Activated CD4-positive, CD25-positive, alpha-beta regulatory T cell (primary cell): ENCODE data around the gene AGR3.

Source experiments
- DNase-seq, 4 experiments: peaks; one replicate each; lab custom pipeline; 2025; lab: John Stamatoyannopoulos, UW

The AGR3 gene

DNA sequence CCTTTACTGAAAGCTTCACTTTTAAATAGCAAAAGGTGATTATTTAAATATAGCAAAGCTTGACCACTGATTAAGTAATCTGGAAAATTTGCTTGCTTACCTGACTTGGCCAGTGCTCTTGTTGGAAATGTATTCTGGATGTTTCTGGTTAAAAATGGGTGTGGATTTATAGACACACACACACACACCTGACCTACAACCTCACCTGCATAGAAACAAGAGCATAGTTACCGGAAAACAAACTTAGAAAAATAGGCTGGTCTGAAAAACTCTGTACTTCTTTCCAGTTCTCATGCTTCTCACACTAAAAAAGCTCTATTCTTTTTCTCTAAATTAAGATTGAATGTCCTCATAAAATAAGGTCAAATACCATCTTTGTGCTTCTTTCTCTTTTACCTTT lies at the start of gene AGR3:
Gene AGR3 (minus strand): TSS at position 140 of the 400 bp plus-strand sequence. CDS start 3,365 bp downstream, outside the sequence.
- no peak for DNase-seq

DNA sequence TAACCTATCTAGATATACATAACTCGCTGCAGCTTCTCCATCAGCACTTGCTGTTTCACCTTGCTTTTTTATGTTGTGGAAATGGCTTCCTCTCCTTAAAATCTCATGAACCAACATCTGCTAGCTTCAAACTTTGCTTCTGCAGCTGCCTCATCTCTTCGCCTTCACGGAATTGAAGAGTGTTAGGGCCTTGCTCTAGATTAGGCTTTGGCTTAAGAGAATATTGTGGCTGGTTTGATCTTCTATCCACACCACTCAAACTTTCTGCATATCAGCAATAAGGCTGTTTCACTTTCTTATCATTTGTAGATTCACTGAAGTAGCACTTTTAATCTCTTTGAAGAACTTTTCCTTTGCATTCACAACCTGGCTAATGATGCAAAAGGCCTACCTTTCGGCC lies 49.2 kb upstream of the AGR3 start:
- no peak for DNase-seq

DNA sequence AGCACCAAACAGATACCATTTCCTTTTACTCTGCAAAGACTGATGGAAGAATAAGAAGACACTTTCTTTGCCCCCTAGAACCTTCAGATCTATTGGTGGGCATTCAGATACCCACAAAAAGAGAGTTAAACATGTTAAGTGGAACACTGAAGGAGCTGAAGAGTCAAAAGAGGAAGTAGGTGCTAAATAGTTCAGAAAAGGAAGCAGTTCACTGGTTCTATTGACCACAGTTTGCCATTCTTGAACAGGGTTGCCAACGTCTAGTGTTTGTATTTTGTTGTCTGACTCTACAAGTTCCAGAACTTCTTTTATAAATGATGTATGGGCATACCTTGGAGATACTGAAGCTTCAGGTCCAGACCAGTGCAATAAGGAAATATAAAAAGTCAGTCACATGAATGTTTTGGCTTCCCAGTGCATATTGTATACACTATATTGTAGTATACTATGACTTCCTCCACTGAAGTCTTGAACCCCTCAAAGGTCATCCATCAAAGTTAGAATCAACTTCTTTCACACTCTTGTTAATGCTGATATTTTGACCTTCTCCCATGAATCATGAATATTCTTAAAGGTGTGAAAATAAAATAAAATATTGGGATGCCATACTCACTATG lies 47.5 kb upstream of the AGR3 start:
- DNase-seq = no peak

DNA sequence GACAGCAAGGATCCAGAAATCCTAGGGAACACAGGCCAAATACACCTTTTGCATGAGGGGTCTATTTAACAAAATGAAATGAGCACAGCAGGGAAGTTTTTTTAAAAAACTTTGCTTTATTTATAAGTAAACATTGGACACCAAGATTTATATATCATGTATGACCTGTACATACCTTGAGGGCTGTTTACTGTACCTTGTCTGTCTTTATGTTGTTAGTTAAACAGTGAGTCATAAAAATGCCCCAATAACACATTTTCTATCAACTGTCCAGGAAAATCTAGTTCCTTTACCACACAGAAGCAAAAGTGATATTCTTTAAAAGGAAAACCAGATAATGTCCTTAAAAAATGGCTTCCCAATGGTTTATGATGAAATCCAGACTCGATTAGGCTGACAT lies 45.1 kb upstream of the AGR3 start:
- DNase-seq = no peak

DNA sequence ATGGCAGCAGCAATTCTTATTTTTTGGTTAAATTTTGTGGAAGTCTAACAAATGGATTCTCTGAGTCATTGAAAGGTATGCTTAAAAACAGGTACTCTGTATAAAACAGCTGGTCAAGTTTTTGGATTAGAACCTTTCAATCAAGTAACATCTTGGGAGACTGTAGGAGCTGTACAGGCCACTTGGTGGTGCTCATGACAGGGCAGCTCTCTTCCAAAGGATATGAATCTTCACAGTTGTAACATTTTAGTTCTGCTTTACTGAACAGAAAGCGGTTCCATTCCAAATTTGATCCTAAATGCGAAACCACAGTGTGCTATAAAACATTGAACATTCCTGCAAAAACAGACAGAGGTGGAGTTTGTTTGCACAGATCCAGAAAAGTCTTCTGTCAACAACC lies 44.5 kb upstream of the AGR3 start:
- DNase-seq = no peak

DNA sequence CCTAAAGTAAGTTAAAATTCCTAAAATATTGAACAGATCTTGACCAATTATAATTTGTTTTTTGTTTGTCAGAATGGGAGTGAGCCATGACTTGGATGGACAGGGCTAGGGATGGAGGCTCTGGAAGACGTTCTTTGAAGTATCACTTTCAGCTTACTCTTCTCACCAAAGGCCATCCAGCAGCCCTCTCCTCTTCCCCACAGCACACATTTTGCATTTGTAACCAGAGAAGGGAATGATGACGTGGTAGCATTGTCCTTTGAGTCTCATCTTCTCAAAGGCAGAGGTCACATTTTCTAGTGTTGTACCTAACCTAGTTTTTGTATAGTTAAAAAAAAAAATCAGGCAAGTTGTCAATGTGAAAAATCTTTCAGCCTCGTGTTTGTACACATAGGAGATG lies 43.8 kb upstream of the AGR3 start:
- DNase-seq = no peak

DNA sequence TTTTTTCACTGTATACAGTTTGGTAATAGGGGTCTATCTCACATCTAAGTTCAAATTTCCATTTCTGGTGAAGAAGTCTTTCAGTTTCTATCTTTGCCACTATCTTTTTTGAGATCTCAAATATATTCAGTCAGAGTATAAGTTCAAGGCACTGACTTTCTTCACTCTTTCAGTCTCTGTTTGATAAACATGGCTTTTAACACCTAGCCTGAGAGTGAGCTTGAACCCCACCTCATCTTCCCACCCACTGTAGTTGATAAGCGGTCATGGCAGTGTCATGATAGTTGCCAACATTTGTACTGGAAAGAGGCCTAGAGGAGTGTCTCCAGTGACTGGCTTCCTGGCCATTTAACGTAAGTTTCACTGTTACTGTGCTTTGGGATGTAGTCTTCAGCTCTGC lies 41.2 kb upstream of the AGR3 start:
- no peak for DNase-seq

DNA sequence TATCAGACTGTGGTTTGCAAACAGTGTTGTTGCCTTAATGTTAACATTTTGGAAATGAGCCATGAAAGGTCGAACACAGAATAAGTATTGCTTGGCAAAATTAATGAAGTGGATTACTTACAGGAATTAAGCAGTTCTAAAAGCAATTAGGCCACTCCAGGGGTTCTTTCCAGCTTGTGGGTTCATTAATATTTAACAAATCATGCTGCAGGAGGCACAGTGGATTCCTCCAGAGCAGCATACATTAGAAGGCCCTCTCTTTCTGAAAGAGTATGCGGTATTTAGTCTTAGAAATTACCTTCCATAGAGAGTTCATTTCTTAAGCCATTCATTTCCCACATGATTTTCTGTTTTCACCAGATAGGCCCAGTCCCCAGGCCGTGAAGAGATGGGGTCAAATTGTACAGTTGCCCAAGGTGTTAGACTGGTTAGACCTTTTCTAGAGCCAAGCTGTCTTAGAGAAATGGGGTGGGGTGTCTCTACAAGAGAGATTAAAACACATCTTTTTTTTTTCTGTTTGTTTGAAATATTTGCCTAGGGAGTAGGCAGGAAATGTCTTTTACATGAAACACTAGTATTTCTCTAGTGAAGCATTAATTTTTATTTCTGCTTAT lies 40.0 kb upstream of the AGR3 start:
- DNase-seq = no peak

DNA sequence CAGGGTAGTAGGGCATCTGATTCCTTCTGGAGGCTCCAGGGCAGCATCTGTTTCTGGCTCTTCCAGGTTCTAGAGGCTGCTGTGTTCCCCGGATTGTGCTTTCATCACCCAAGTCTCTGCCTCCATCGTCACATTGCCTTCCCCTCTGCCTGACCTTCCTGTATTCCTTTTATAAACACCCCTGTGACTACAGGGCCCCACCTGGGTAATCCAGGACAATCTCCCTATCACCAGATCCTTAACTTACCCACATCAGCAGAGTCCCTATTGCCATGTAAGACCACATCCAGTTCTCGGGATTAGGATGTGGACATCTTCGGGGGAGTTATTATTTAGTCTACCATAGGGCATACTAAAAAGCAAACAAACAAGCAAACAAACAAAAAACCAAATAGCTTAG lies 39.4 kb upstream of the AGR3 start:
- no peak for DNase-seq

DNA sequence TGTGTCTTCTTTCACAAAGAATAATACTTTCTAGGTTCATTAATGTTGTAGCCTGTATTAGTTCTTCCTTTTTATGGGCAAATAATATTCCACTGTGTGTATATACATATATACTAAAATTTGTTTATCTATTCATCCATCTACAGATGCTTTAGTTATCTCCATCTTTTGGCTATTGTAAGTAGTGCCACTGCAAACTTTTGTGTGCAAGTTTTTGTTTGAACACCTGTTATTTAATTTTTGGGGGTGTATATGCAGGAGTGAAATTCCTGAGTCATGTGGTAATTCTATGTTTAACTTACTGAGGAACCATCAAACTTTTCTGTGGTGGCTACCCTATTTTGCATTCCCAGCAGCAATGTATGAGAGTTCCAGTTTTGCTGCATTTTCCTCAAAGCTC lies 37.7 kb upstream of the AGR3 start:
- DNase-seq = no peak

DNA sequence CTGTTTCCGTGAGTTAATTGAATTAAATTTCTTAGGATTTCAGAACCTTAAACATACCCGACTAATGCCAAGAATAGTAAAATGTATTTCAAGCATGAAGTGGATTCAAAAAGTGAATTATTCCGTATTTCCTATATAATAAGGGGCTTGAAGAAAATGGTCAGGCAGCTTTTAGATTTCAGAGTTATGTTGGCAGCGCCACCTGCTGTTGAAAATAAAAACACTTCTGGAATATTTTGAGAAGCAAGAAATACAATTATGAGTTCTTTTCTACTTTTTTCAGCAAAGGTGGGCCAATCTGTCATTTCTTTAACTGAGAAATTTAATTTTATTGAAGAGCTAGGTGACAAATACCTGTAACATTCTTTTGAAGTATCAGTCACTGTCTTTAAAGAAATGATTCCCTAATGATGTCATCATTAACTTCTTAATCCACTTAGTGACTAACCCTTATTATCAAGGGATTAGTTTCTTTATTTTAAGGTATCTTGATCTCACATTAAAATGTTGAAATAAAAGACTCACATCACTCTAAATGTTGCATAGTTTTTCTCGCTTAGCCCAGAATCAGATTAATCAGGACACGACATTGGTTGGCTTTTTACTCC lies 36.6 kb upstream of the AGR3 start:
- DNase-seq = no peak

DNA sequence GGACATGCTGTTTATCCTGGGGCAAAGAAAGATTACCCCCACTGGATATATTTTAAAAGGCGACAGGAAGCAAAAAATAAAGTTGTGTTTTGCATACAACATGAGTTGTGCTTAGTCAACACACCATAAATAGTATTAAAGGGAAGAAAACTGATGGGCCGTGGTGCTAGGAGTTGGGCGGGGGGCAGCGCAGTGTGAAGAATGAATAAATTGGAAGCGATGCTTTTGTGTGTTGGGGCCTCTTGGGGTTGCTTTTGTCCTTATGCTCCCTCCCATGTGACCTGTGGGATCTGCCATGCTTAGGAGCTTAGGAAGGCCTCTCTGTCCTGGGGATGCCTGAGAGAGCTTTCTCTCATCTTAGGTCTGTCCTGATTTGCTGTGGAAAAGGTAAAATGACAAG lies 35.0 kb upstream of the AGR3 start:
- no peak for DNase-seq

DNA sequence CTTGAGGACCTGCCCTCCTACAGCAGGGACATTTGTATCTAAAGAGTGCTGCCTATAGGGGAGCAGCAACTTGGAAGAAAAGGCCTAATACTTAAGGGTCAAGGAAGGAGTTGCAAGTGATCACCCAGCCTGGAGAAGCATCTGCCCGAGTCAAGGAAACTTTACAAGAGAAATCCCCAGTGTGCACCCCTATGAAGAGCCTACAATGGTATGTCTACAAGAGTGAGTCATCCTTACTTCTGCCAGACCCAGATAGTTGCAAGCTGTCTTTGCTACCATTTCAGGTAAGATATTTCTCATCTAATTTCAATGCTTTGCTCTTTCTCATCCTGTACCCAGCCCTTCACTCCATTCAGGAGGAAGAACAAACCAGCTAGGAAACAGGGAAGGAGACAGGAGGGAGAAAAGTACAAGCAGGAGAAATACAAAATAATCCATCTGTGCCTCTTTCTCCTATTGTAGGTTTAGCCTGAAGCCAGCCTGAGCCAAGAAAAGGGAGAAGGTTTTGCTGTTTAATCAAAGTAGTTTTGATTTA lies 34.4 kb upstream of the AGR3 start:
- no peak for DNase-seq

DNA sequence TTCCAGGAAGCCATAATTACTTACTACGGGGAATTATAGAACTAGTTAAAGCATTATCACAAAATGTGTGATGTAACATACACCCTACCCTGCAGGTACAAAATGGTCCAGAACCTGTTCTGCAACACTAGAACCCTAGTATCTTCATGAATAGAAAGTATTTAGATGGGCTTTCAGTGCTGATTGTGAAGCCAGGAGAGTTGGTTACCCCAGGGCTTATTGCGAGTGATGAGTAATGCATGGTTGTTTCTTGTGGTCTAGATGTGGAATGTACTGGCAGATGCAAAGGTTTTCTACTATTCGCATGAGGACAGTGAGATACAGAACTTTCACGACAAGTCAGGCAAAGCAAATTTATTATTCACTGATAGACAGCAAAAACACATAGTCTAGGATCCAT lies 33.6 kb upstream of the AGR3 start:
- DNase-seq = no peak

DNA sequence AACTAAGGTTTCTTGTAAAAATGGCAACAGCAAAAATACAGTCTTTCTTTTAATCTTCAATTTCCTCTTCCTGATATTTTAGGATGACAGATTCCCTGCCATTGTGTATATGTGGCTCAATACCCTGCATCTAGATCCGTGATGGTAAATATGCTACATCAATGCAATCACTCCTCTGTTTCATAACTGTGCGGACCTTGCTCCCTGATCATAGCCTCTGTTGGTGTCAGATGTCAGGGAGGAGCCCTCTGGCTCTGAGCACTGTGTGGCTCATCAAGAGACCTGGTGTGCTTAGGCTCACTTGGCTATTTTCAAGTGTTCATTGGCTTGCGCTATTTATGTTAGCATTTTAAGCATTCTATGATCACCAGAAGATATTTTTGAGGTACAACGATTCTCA lies 33.0 kb upstream of the AGR3 start:
- no peak for DNase-seq

DNA sequence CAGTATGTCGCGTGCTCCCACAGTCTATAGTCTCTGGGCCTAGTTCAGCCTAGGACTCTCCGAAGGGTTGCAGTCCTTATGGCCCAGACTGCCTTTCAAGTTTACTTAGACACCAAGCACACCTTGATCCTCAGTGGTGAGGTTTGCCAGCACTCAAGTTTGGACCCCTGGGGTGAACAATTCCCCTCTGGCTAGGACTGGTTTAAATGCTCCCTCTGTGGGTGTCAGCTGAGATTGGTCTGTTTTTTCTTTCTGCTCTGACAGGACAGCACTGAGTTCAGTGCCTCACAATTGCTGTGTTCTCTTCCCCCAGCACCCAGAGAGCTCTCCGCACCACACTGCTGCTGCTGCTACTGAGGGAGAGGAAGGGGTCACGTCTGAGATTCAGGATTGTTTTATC lies 31.9 kb upstream of the AGR3 start:
- no peak for DNase-seq

DNA sequence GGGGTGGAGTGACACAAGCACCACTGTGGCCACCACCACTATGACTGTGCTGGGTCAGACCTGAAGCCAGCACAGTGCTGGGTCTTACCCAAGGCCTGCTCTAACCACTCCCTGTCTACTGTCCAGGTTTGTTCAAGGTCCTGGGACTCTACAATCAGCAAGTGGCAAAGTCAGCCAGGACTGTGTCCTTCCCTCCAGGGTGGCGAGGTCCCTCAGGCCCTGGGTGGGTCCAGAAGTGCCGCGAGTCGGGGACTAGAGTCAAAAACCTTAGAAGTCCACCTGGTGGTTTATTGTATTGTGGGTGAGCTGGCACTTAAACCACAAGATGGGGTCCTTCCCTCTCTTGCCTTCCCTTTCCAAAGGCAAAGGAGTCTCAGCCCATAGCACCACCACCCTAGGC lies 30.8 kb upstream of the AGR3 start:
- no peak for DNase-seq

DNA sequence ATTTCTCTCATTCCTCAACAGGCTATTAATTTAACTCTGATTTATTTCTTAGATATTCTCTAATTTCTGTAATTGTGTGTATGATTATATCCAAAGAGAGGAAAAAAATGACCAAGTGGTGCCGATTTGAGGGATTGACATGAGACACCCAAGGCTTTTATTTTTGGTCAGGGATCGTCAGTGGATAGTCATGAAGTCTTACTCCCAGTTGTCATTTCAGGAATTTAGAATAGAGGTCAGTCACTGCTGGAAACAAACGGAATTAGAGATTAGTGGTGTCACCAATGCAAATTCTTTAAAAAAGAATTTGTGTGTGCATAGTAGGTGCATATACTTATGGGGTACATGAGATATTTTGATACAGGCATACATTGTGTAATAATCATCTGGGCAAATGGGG lies 26.8 kb upstream of the AGR3 start:
- DNase-seq = no peak

DNA sequence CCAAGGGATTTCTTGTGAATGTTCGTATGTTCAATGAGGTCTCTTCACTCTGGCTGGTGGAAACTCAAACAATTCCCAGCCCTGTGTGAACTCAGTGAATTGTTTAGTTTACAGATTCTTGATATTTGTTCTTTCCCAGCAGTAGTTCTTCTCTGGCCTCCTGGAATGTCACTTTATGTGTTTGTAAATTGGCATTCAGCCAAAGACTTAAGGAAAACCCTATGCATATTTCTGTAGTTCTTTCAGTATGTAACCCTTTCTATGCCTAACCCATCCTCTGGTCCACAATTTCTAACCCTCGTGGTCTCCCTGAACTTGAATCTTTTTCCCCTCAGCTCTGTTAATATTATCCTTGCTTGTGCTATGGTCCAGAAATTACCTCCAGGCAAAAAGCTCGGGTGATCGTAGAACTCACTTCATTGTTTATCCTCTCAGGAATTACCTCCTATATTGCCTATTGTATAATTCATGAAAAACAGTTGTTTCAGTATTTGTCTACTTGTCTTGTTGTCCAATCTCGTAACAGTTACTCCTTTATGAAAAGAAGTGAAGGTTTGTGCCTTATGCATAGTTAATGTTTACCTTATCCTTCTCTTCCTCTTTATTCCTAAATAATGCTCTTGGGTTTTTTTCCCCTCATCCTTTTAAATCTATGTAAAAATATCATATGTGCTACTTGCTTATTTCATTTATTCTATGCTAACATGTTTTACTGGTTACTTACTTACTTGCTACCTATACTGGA lies 23.7 kb upstream of the AGR3 start:
- DNase-seq = no peak

DNA sequence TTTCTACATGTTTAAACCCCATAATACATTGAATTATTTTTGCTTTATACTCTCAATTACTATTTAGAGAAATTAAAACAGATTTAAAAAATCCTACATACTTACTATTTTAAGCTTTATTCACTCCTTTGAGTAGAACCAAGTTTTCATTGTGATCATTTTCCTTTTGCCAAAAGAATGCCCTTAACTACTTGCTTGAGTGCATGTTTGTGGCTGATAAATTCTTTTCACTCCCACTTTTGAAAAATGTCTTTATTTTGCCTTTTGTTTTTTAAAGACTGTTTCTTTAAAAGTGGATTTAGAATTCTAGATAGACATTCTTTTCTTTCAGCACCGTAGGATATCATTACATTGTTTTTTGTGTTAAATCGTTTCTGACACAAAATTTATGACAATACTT lies 22.3 kb upstream of the AGR3 start:
- DNase-seq = no peak

DNA sequence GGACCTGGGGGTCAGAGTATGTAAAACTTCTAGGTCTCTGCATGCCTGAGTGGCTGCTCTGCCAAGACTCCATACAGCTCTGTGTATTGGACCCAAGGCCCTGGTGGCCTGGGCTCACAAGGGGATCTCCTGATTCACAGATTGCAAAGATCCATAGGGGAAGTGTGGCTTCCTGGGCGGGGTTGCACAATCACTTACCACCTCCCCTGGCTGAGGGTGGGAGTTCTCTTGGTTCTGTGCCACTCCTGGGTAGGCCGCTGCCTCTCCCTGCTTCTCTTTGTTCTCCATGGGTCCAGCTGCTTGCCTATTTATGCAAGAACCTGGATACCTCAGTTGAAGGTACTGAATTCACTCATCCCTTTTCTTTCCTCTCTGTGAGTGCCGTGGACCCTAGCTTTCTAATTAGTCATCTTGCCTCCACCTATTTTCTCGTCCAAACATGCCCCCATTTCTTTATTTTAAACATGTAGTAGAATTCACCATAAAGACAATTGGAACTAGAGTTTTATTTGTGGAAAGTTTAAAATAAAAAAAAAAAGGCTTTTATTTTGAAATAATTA lies 18.5 kb upstream of the AGR3 start:
- no peak for DNase-seq

DNA sequence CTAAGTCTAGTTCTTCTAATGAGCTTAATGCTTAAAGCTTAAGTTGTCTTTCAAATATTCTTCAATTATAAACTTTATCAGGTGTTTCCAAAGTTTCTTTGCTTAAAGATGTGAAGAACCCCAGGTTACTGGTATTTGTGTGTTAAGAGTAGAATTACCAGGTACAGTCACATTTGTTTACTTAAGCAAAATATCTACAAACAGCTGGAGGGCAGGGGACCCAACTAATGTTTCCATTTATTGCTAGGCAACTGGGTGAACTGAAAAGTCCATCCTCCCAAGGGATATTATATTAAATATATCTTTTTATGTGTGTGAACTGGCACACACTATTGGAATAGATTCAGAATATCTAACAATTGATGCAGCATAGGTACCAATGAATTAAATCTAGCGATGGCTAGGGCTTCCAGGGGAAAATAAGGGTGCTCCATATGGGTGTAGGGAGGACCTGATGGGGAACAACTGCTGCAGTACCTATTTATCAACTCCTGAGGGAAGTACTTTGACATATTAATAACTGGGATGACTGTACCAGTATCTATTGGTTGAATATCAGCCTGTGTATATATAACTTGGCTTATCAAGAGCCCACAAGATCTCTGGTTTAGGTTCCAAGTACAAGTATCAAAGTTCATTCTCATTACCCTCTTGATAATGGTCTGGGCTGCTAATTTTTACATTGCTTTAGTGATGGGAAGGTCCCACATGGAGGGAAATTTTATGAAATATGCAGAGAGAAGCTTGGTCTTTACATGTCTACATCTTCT lies 10.3 kb upstream of the AGR3 start:
- DNase-seq = no peak
